Right lobe of liver (tissue), 4 donors: ENCODE data around the gene TNS1.

Source experiments
- POLR2A ChIP-seq: fragments of 450-650 bp; IDR thresholded peaks from one replicate; pipeline ENCODE4 v1.6.1; 2017; ENCODE audit warnings: antibody characterized with exemption, mild to moderate bottlenecking
- TF ChIP-seq, protein P1 (sequence below), 4 donors: fragments of 200-600 bp in 3 of 4; fragments of 450-650 bp in 1 of 4; IDR thresholded peaks; one replicate each; pipeline versions ENCODE4 v1.5.1 to v1.8.0; 2016 to 2022; ENCODE audit warnings: antibody characterized with exemption in 4 of 4, mild to moderate bottlenecking in 2 of 4
- donor health status: DM: no; HTN: no; CAD: no.
- donor health status: DM: no; HTN: no; CAD: no.
- donor health status: DM: no; HTN: yes; CAD: no.

DNA sequence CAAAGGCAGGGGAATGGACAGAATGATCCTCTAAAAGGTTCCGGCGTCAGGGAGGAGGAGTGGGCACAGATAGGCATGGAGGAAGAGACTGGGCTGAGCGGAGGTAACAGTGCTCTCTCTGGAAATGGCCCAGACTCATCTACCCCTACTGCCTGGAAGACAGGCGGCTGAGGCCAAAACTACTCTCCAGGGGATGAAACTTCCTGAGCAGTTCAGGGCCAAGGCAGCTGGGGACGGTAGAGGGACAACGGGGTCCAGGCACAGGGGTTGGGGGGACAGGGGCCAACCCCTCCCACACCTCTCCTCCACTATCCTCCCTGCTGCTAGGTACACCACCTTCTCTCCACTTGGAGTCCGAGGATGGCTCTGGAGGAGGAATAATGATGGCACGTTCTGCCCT is 94.3 kb downstream of the TNS1 start:
- TF ChIP-seq, protein P1, sequence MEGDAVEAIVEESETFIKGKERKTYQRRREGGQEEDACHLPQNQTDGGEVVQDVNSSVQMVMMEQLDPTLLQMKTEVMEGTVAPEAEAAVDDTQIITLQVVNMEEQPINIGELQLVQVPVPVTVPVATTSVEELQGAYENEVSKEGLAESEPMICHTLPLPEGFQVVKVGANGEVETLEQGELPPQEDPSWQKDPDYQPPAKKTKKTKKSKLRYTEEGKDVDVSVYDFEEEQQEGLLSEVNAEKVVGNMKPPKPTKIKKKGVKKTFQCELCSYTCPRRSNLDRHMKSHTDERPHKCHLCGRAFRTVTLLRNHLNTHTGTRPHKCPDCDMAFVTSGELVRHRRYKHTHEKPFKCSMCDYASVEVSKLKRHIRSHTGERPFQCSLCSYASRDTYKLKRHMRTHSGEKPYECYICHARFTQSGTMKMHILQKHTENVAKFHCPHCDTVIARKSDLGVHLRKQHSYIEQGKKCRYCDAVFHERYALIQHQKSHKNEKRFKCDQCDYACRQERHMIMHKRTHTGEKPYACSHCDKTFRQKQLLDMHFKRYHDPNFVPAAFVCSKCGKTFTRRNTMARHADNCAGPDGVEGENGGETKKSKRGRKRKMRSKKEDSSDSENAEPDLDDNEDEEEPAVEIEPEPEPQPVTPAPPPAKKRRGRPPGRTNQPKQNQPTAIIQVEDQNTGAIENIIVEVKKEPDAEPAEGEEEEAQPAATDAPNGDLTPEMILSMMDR (IDR thresholded peaks at IDR 0.05), result no peak
- no peak for TF ChIP-seq POLR2A
